PC-3 (cell line): Measurements from ENCODE around the gene LIG4. TPM values are rescaled to one million over a fixed set of nuclear protein-coding genes. Genes with fewer than 3 reads are reported as not detected.

Experiments used
- ATAC-seq: fragments of 200-7000 bp; cut with Tn5 transposase; 2 replicates; pipeline ENCODE4 v1.9.1; 2020; ENCODE audit warnings: mild to moderate bottlenecking, moderate library complexity
- BruUV-seq: library from RNA; stranded (reverse); fragments of 400-500 nt; replicated peaks from 2 replicates; lab custom pipeline; 2021; lab: Mats Ljungman, UMichigan
- CTCF ChIA-PET: fragments of 300-600 bp; sonication (Branson Sonifier 250); formaldehyde crosslinking; loops from one replicate; lab custom pipeline; 2022; ENCODE audit warnings: antibody characterized with exemption; lab: Charles Lee
- POLR2A ChIA-PET: fragments of 300-600 bp; sonication (Branson Sonifier 250); formaldehyde crosslinking; loops from one replicate; lab custom pipeline; 2022; ENCODE audit warnings: antibody characterized with exemption; ENCODE audit not compliant: unreplicated experiment; lab: Charles Lee
- DNase-seq: peaks from one replicate; pipeline ENCODE4 v3.0.0-alpha.2; 2015
- H2AFZ ChIP-seq: fragments of 300-600 bp; sonication (generic); 2 replicates; pipeline ENCODE4 v1.6.0; 2016; ENCODE audit warnings: antibody characterized with exemption, low read length
- H3F3A ChIP-seq: fragments of 300-600 bp; sonication (generic); one replicate; pipeline ENCODE4 v1.6.0; 2017; ENCODE audit warnings: antibody characterized with exemption, low read length, control low read depth, mild to moderate bottlenecking; ENCODE audit not compliant: unreplicated experiment
- H3K27ac ChIP-seq: fragments of 300-600 bp; sonication (generic); 2 replicates; pipeline ENCODE4 v1.5.1; 2016; ENCODE audit warnings: mild to moderate bottlenecking, low read length
- H3K27me3 ChIP-seq: fragments of 300-600 bp; sonication (generic); 2 replicates; pipeline ENCODE4 v1.6.1; 2016; ENCODE audit warnings: low read length, mixed read lengths
- H3K36me3 ChIP-seq: fragments of 300-600 bp; sonication (generic); 2 replicates; pipeline ENCODE4 v1.6.1; 2016; ENCODE audit warnings: low read depth, mixed run types, low read length, mixed read lengths
- H3K4me1 ChIP-seq: fragments of 300-600 bp; sonication (generic); 2 replicates; pipeline ENCODE4 v1.5.1; 2016; ENCODE audit warnings: low read length; ENCODE audit not compliant: insufficient read depth
- H3K4me2 ChIP-seq: fragments of 300-600 bp; sonication (generic); 2 replicates; pipeline ENCODE4 v1.6.0; 2016; ENCODE audit warnings: low read length
- H3K4me3 ChIP-seq: fragments of 300-600 bp; sonication (generic); 2 replicates; pipeline ENCODE4 v1.5.1; 2016; ENCODE audit warnings: mild to moderate bottlenecking, low read length, mixed read lengths
- H3K79me2 ChIP-seq: fragments of 300-600 bp; sonication (generic); 2 replicates; pipeline ENCODE4 v1.6.1; 2017; ENCODE audit warnings: low read length, mixed read lengths
- H3K9ac ChIP-seq: fragments of 300-600 bp; sonication (generic); 2 replicates; pipeline ENCODE4 v1.6.0; 2016; ENCODE audit warnings: mild to moderate bottlenecking, low read length
- H3K9me2 ChIP-seq: fragments of 300-600 bp; sonication (generic); replicated peaks from 2 replicates; pipeline ENCODE4 v1.6.1; 2016; ENCODE audit warnings: mixed run types, low read length, mixed read lengths
- H3K9me3 ChIP-seq: fragments of 300-600 bp; sonication (generic); 2 replicates; pipeline ENCODE4 v1.6.1; 2016; ENCODE audit warnings: low read length, mixed read lengths
- H4K20me1 ChIP-seq: fragments of 300-600 bp; sonication (generic); 2 replicates; pipeline ENCODE4 v1.6.1; 2016; ENCODE audit warnings: low read length, mixed read lengths
- EZH2 ChIP-seq: fragments of 300-600 bp; sonication (generic); IDR thresholded peaks from one replicate; pipeline ENCODE4 v1.6.1; 2017; ENCODE audit warnings: antibody characterized with exemption, mild to moderate bottlenecking, low read length; ENCODE audit not compliant: unreplicated experiment
- EZH2phosphoT487 ChIP-seq: fragments of 300-600 bp; sonication (generic); IDR thresholded peaks from 2 replicates; pipeline ENCODE4 v1.6.1; 2018; ENCODE audit warnings: mild to moderate bottlenecking, antibody characterized with exemption, low read length, borderline replicate concordance
- intact Hi-C: fragments of 100-400 bp; cut with micrococcal nuclease; formaldehyde crosslinking; loops from 2 replicates; pipeline ENCODE4 v1.9.0; 2023
- total RNA-seq: library from RNA; depleted of rRNA; stranded (reverse); fragments of >200 nt; gene quantifications from 2 replicates; pipeline ENCODE4 v1.2.3, GENCODE V29; 2014
- TF ChIP-seq, protein P1 (sequence below): fragments of 300-600 bp; sonication (generic); conservative IDR thresholded peaks from 2 replicates; pipeline ENCODE4 v1.5.1; 2017; ENCODE audit warnings: antibody characterized with exemption, low read depth, mild to moderate bottlenecking, low read length

LIG4 gene
- total RNA-seq, 1 experiment from 2014 or later, result 5.4 TPM

DNA sequence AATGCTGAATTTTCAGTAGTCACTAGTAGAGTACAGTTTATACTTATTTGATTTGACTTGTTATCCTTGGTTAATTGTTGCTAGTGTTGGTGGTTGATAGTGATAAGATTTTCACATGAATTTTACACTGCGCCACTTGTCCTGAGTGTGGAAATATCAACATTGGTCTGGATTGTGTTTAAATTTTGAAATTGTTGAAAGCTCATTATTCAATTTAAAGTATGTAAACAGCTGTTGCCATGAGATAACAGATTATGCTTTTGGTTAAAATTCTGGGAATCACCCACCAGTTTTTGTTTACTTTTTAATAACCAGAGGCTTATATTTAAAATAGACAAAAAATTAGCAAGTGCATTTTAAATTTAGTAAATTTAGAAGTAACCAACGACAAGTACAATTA is 41.9 kb upstream of the LIG4 start:
- ChIA-PET POLR2A (no interaction called here), CTCF (no interaction called here)
- ATAC-seq (no peak), DNase-seq (no peak)
- Histone ChIP-seq H3K27me3 (no peaks in the 10 kb centered on the region), H3K9me3 (no peaks in the 10 kb centered on the region), H3K4me1 (no peaks in the 10 kb centered on the region), H3K4me3 (no peak overlapping the region), H4K20me1 (no peaks in the 10 kb centered on the region), H3K9me2 (no peaks in the 10 kb centered on the region), H3K36me3 (no peaks in the 10 kb centered on the region), H3K27ac (no peak overlapping the region), H3F3A (no peaks in the 10 kb centered on the region), H2AFZ (no peak overlapping the region), H3K4me2 (no peak overlapping the region), H3K79me2 (no peaks in the 10 kb centered on the region), H3K9ac (no peak overlapping the region)
- TF ChIP-seq EZH2phosphoT487 (no peak), EZH2 (no peak)
- TF ChIP-seq, protein P1, sequence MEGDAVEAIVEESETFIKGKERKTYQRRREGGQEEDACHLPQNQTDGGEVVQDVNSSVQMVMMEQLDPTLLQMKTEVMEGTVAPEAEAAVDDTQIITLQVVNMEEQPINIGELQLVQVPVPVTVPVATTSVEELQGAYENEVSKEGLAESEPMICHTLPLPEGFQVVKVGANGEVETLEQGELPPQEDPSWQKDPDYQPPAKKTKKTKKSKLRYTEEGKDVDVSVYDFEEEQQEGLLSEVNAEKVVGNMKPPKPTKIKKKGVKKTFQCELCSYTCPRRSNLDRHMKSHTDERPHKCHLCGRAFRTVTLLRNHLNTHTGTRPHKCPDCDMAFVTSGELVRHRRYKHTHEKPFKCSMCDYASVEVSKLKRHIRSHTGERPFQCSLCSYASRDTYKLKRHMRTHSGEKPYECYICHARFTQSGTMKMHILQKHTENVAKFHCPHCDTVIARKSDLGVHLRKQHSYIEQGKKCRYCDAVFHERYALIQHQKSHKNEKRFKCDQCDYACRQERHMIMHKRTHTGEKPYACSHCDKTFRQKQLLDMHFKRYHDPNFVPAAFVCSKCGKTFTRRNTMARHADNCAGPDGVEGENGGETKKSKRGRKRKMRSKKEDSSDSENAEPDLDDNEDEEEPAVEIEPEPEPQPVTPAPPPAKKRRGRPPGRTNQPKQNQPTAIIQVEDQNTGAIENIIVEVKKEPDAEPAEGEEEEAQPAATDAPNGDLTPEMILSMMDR, result no peak
- no TSS peak for BruUV-seq
- intact Hi-C loops, result no loop called here

DNA sequence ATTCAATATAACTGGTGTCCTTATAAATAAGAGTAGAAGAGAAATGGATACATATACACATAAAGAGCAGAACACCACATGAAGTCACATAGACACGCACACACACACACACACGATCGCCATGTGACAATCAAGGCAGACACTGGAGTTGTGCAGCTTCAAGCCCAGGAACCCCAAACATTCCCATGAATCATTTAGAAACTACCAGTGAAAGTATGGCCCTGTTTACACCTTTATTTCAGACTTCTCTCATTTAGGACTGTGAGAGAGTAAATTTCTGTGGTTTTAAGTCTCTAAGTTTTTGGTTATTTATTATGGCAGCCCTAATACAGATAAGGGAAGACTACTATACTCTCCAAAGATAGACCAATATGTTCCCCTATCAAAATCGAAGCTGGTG is 33.8 kb upstream of the LIG4 start:
- Histone ChIP-seq H3K36me3 (no peaks in the 10 kb centered on the region), H3K9me3 (no peaks in the 10 kb centered on the region), H2AFZ (no peak overlapping the region), H4K20me1 (no peaks in the 10 kb centered on the region), H3K79me2 (no peaks in the 10 kb centered on the region), H3K4me3 (no peak overlapping the region), H3K4me2 (no peak overlapping the region), H3K27ac (no peak overlapping the region), H3F3A (no peaks in the 10 kb centered on the region), H3K4me1 (no peaks in the 10 kb centered on the region), H3K9ac (no peak overlapping the region), H3K27me3 (no peaks in the 10 kb centered on the region), H3K9me2 (no peaks in the 10 kb centered on the region)
- ChIA-PET CTCF (no interaction called here), POLR2A (no interaction called here)
- ATAC-seq (no peak), DNase-seq (no peak)
- TF ChIP-seq, protein P1, result no peak
- TF ChIP-seq EZH2phosphoT487 (no peak), EZH2 (no peak)
- BruUV-seq, result no TSS peak
- intact Hi-C loops, result no loop called here

DNA sequence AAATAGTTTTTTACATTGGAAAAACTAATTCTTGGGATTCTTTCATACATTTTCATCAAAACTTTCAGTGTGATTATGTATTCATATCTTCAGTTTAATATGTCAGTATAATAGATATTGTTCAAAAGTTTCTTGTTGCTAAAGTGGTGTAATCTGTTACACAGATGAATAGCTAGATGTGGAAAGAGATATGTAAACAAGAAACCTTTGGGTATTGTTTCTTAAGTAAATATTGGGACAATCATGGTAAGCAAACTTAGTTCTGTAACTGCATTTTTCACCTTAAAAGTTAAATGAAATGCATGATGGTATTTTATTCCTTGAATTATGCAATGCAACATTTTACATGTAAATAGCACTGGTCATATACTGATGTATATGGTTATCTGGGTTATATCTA is 15.0 kb upstream of the LIG4 start:
- Histone ChIP-seq H3K27me3 (no peaks in the 10 kb centered on the region), H2AFZ (no peak overlapping the region), H3K79me2 (peaks cover 21% of the 10 kb centered on the region), H3K9me3 (no peaks in the 10 kb centered on the region), H3K27ac (no peak overlapping the region), H3K4me2 (no peak overlapping the region), H3K4me1 (peaks cover 17% of the 10 kb centered on the region), H3K36me3 (peaks cover 3% of the 10 kb centered on the region; the same call in 1 of the 2 replicates), H3K4me3 (no peak overlapping the region), H3K9ac (no peak overlapping the region), H3F3A (no peaks in the 10 kb centered on the region), H4K20me1 (0 out of 2 replicates have a peak, but pooled peaks cover 5% of the 10 kb centered on the region), H3K9me2 (no peaks in the 10 kb centered on the region)
- CTCF ChIA-PET, result no interaction called here
- DNase-seq (no peak), ATAC-seq (0 out of 2 replicates have a peak, but pooled peaks have one; percentile 22)
- no TSS peak for BruUV-seq
- POLR2A ChIA-PET, result no interaction called here
- TF ChIP-seq, protein P1, result no peak
- TF ChIP-seq EZH2 (no peak), EZH2phosphoT487 (no peak)
- intact Hi-C loops, result no loop called here
